Placental pericyte (primary cell): ENCODE measurements around the gene UBE2L3. TPM values are rescaled to one million over a fixed set of nuclear protein-coding genes. Genes with fewer than 3 reads are reported as not detected.

Experiments
- small RNA-seq: library from RNA; depleted of rRNA; stranded (forward); fragments of <200 nt; gene quantifications from one replicate; pipeline ENCODE3, GENCODE V24; 2012; ENCODE audit warnings: low replicate concordance
- total RNA-seq: library from RNA; depleted of rRNA; stranded (reverse); fragments of >200 nt; gene quantifications from 2 replicates; pipeline ENCODE4 v1.2.3, GENCODE V29; 2012

Gene UBE2L3
- 46.2 and 62.7 TPM in 2 replicates for total RNA-seq

DNA sequence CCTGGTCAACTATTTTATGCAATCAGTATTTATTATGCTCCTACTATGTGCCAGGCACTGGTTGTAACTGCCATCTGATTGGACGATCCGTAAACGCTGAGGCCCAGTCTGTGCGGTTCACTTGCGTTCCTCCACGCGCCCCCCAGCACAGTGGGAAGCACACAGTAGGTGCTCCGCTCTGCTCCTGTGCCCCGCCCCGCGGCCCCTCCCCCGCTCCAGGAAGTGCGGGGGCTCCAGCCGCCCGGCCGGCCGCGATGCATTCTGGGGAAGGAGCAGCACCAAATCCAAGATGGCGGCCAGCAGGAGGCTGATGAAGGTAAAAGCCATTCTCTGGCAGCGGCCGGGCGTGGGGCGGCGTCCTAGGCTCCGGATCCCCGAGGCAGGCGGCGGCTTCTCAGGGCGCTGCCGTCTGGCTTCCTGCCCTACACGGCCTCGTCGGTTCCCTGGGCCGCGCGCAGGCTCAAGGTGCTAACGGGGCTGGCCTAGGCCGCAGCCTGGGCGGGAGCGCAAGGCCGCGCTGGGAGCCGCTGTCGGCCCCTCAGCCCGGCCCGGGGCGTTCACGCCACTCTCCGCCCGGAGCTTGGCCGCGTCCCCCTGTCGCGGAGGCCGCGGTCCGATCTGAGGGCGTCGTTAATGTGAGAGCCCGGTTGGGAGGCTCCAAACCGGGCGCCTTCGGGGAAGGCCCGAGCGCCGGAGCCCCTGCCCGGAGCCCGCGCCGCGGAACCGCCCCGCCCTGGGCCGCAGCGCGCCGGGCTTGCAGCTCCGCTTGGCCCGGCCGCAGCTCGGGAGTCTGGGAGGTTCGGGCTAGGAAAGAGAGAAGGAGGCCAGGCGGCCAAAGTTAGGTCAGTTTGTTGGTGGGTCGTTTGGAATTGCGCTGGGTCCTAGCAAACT lies at the start of gene UBE2L3:
Gene UBE2L3, plus strand, starts transcription at position 259 of the 891 bp plus-strand sequence. Its CDS starts 31 bp downstream, at position 290.

DNA sequence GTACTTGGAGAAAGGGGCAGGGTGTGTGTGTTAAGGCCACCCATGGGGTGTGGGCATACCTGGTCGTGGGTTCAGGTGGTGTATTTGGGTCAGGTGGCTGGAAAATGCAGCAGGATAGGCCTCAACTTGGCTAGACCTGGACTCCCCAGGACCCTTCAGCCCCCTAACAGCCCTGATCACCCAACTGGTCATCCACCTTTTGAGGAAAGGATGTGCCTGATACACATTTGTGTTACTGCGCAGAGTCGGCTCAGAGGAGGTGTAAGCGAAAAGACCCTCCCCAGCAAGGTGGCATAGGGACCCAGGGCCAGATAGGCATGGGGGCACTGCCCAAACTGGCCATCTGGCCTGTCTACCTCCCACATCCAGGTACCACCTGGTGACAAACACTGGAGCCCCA lies 16.2 kb upstream of the UBE2L3 start, which contains the start of gene RIMBP3C:
Gene RIMBP3C, minus strand, starts transcription at position 101 of the 400 bp plus-strand sequence. CDS start 485 bp downstream, outside the sequence.

DNA sequence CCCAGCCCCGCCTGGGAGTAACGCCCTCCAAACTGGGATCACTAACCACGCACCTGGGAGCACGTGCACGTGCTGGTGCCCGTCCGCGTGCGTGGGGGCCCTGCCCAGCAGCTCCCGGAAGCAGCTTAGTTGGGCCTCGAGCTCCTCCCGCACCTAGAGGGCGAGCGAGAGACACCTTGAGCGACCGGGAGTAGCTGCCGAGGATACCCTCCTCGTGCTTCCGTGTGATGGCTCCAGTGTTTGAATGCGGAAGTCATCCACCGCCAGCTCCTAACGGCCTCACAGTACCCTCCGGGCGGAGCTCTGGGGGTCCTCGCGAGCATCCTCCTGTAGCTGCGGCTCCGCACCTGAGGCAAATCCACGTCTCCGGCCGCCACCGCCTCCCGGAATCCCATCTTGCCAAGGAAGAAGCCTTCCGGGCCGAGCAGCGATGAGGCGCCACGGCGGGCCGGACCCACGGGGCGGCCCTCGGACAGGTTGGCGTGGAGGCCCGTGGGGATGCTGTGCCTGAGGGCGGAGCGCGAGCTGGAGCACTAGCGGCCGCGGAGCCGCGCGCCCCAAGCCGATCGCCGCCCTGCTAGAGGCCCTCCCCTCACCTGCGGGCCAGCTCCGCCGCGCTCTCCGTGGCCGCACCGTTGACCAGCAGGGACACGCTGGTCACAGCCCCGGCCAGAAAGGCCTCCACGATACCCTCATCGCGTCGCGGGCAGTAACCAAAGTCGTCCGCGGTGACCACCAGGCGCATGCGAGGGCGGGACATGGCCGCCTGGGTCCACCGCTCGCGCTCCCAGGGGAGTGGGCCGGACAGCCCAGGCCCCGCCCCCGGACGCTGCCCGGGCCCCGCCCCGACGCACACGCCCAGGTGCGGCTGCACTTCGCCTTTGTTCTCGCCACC lies 62.0 kb downstream of the UBE2L3 start, which contains the start of gene YDJC:
Gene YDJC, minus strand, starts transcription at position 768 of the 895 bp plus-strand sequence. Its CDS starts 8 bp downstream, at position 760.

DNA sequence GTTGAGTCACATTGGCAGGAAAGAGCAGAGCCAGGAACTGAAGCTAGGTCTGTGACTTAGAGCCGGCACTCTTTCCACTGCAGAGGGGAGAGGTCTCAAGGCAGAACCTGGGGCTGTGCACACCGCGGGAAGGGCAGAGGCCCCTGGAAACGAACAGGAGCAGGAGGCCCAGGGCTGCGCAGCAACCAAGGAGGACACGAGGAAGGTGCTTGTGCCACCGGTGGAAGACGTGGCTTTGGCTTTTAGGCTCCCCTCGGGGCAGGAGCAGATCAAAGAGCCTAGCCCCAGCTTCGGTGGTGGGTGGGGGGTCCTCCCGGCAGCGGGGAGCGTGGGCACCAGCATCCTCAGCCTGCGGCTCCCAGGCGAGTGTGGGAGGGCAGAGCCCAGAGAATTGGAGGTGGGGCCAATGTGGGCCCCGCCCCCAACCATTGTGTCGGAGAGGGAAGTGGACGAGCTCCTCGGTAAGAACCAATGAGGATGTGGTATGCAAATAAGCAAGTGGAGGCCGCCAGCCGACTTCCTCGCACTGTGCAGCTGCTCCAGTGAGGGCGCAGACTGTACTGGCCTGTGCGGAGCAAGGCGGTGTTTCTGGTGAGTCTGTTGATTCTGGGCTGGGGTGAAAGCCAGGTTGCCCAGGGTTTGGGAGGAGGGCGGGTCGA lies 64.9 kb downstream of the UBE2L3 start, which contains the start of gene CCDC116:
Gene CCDC116, plus strand, starts transcription at position 524 of the 659 bp plus-strand sequence. CDS start 422 bp downstream, outside the sequence.

DNA sequence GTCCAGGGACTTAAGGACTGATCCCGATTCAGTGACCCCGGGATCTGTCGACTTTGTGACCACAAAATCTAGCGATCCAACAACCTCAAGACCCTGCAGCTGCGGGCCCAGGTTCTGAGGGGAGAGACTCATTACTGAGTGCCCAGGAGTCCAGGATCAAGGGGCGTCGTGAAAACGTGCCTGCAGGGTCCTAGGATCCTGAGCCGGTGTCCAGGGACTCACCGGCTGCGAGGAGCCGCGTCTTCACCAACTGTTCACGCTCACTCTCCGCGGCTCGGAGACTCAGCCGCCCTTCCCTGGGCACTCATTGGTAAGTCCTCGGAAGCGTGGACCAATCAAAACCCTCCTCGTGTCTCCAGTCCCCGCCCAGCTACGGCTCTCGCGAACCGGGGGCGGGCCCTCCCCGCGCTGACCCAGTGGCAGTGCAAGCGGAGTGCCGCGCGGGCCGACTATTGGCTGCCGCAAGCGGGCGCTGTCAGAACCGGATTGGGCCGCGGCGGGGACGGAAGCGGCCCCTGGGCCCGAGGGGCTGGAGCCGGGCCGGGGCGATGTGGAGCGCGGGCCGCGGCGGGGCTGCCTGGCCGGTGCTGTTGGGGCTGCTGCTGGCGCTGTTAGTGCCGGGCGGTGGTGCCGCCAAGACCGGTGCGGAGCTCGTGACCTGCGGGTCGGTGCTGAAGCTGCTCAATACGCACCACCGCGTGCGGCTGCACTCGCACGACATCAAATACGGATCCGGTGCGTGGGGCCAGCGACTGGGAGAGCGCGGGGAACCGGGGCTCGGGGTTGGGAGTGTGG lies 74.5 kb downstream of the UBE2L3 start, which contains the start of gene SDF2L1:
Gene SDF2L1, plus strand, starts transcription at position 514 of the 795 bp plus-strand sequence. Its CDS starts 35 bp downstream, at position 549.

Small RNA genes within 50 kb of the gene (small RNA-seq; reads per million reads assigned to genes)
- gene MIR301B (2.6 reads per million, percentile 76 among the genes with 10 or more reads in this experiment), gene RF00492 (not detected), gene RN7SKP221 (not detected)

Other genes starting within 250 kb of the UBE2L3 start
- gene RIMBP3B, start 184.0 kb upstream of the UBE2L3 start, total RNA-seq: 0.29 TPM in 1 of 2 replicates, not detected in the other
- gene HIC2, start 150.3 kb upstream of the UBE2L3 start, total RNA-seq: 2.8 and 6.9 TPM in 2 replicates
- gene TMEM191C, start 100.3 kb upstream of the UBE2L3 start, total RNA-seq: 0.88 and 3.6 TPM in 2 replicates
- gene RIMBP3C, start 16.3 kb upstream of the UBE2L3 start, total RNA-seq: 0.22 and 0.43 TPM in 2 replicates
- gene YDJC, start 62.3 kb downstream of the UBE2L3 start, total RNA-seq: 21.0 and 44.0 TPM in 2 replicates
- 0.14 and 0.22 TPM in 2 replicates for gene CCDC116, start 65.0 kb downstream of the UBE2L3 start, total RNA-seq
- 29.5 and 262 TPM in 2 replicates for gene SDF2L1, start 74.6 kb downstream of the UBE2L3 start, total RNA-seq
- gene PPIL2, start 98.3 kb downstream of the UBE2L3 start, total RNA-seq: 41.8 and 44.8 TPM in 2 replicates
- gene YPEL1, start 168.1 kb downstream of the UBE2L3 start, total RNA-seq: 0.14 and 0.22 TPM in 2 replicates